Right lobe of liver (tissue), 4 donors: ENCODE data around the gene VWA5B1.

Experiments
- POLR2A ChIP-seq: fragments of 450-650 bp; IDR thresholded peaks from one replicate; pipeline ENCODE4 v1.6.1; 2017; ENCODE audit warnings: antibody characterized with exemption, mild to moderate bottlenecking
- TF ChIP-seq, protein P1 (sequence below), 4 donors: fragments of 200-600 bp in 3 of 4; fragments of 450-650 bp in 1 of 4; IDR thresholded peaks; one replicate each; pipeline versions ENCODE4 v1.5.1 to v1.8.0; 2016 to 2022; ENCODE audit warnings: antibody characterized with exemption in 4 of 4, mild to moderate bottlenecking in 2 of 4
- donor health status: DM: no; HTN: no; CAD: no.
- donor health status: DM: no; HTN: no; CAD: no.
- donor health status: DM: no; HTN: yes; CAD: no.

- TF ChIP-seq, protein P1, sequence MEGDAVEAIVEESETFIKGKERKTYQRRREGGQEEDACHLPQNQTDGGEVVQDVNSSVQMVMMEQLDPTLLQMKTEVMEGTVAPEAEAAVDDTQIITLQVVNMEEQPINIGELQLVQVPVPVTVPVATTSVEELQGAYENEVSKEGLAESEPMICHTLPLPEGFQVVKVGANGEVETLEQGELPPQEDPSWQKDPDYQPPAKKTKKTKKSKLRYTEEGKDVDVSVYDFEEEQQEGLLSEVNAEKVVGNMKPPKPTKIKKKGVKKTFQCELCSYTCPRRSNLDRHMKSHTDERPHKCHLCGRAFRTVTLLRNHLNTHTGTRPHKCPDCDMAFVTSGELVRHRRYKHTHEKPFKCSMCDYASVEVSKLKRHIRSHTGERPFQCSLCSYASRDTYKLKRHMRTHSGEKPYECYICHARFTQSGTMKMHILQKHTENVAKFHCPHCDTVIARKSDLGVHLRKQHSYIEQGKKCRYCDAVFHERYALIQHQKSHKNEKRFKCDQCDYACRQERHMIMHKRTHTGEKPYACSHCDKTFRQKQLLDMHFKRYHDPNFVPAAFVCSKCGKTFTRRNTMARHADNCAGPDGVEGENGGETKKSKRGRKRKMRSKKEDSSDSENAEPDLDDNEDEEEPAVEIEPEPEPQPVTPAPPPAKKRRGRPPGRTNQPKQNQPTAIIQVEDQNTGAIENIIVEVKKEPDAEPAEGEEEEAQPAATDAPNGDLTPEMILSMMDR (IDR thresholded peaks at IDR 0.05) = no peak
- TF ChIP-seq POLR2A = no peak
Measured at GRCh38 chr1:20337581-20337980, 46.9 kb downstream of the VWA5B1 start.
